ENCODE measurements around the gene MYOC. TPM values are rescaled to one million over a fixed set of nuclear protein-coding genes. Genes with fewer than 3 reads are reported as not detected.
A peak's percentile ranks its signal among the peaks of the same experiment; 100 is the strongest.
"Not testable (repeated sequence)": the region's sequence is repeated elsewhere in the genome, so short reads cannot be mapped to it uniquely, and the experiment has no call there.

The MYOC gene
- 10 to 100 TPM in 1 of 4 donors, 1 to 10 TPM in 1, under 1 TPM in 2; 0.31 to 19.1 (median 3.6) TPM for total RNA-seq

GRCh38 chr1:171652234-171652822 is at the start of gene MYOC:
Gene MYOC, minus strand, starts transcription at chr1:171652688. Its CDS starts 77 bp downstream, at chr1:171652611.
- intact Hi-C loops (cut with DNase I): no loop called here
- Histone ChIP-seq H3K27ac (peak within 1 kb of the TSS in 3 of 4 donors; percentile 66 to 85 (median 83)), H3K36me3 (no peaks in the 10 kb centered on the region), H3K4me1 (peaks cover 0 to 32% (median 15%) of the 10 kb centered on the region in 3 donors), H3K9me3 (no peaks in the 10 kb centered on the region), H3K4me3 (no peak within 1 kb of the TSS), H3K27me3 (no peaks in the 10 kb centered on the region)
- DNase-seq: no peak
- no peak for TF ChIP-seq POLR2A (IDR thresholded peaks at IDR 0.05)
- no peak for TF ChIP-seq CTCF (IDR thresholded peaks at IDR 0.05)
- 44 to 77% methylated on average over 2 to 4 of the region's 8 CpGs for WGBS, 2 donors

DNA sequence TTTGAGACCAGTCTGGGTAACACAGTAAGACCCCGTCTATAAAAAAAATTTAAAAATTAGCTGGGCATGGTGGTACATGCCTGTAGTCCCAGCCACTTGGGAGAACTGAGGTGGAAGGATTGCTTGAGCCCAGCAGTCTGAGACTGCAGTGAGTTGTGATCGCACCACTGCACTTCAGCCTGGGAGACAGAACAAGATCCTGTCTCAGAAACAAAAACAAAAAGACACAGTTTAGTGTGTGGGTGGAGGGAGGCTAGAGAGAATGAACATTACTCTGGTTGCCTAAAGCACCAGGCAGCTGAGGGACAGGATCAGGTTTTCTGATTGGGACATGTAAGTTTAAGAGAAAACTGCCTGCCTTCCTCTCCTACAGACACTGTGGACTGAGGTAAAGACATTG is 47.0 kb upstream of the MYOC start:
- no peaks in the 10 kb centered on the region for H3K27me3 ChIP-seq
- TF ChIP-seq POLR2A (IDR thresholded peaks at IDR 0.05) (no peak), CTCF (IDR thresholded peaks at IDR 0.05) (no peak)
- no peak for DNase-seq
- H3K9me3 ChIP-seq: no peaks in the 10 kb centered on the region
- WGBS, 2 donors: 84 to 89% methylated on average over 2 of the region's 2 CpGs
- H3K27ac ChIP-seq: no peak overlapping the region
- H3K4me3 ChIP-seq: no peak overlapping the region
- H3K4me1 ChIP-seq: no peaks in the 10 kb centered on the region
- H3K36me3 ChIP-seq: peaks cover 0 to 35% (median 0%) of the 10 kb centered on the region in 3 donors
- intact Hi-C loops (cut with DNase I): no loop called here

DNA sequence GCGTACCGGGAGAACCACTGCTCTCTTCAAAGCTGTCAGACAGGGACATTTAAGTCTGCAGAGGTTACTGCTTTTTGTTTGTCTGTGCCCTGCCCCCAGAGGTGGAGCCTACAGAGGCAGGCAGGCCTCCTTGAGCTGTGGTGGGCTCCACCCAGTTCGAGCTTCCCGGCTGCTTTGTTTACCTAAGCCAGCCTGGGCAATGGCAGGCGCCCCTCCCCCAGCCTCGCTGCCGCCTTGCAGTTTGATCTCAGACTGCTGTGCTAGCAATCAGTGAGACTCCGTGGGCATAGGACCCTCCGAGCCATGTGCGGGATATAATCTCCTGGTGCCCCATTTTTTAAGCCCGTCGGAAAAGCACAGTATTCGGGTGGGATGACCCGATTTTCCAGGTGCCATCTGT is 43.3 kb upstream of the MYOC start:
- H3K27me3 ChIP-seq; H3K27ac ChIP-seq; H3K9me3 ChIP-seq; H3K4me1 ChIP-seq; DNase-seq; intact Hi-C loops (cut with DNase I); H3K4me3 ChIP-seq; H3K36me3 ChIP-seq: not testable (repeated sequence)
- WGBS, 2 donors: 84% methylated on average over 6 of the region's 14 CpGs; no CpG with 5 or more reads in 1 of the 2 donors

DNA sequence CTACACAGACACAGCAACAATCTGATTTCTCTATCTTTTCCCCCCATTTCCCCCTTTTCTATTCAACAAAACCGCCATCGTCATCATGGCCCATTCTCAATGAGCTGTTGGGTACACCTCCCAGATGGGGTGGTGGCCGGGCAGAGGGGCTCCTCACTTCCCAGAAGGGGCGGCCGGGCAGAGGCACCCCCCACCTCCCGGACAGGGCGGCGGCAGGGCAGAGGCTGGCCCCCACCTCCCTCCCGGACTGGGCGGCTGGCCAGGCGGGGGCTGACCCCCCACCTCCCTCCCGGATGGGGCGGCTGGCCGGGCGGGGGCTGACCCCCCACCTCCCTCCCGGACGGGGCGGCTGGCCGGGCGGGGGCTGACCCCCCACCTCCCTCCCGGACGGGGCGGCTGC is 41.1 kb upstream of the MYOC start:
- H3K36me3 ChIP-seq; H3K4me1 ChIP-seq; H3K27me3 ChIP-seq; DNase-seq; H3K4me3 ChIP-seq; H3K27ac ChIP-seq; H3K9me3 ChIP-seq; intact Hi-C loops (cut with DNase I): not testable (repeated sequence)
- WGBS, 2 donors: no CpG with 5 or more reads among the region's 23 CpGs

DNA sequence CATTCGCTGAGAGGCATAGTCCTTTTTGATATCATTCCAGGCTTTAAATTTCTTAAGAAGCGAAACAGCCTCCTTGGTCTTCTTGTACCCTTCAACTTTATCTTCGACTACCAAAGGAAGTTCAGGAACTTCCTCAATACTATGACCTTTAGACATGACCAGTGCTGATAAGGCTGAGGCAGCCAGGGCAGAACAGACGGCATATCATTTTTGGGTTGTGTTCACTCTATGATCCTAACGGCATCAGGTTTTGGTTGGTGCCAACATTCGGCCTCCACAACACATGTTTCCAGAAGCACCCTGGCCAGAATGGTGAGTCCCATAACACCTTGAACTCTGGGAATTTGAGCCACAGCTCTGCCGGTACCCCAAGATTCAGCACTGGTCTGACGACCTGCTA is 31.4 kb upstream of the MYOC start:
- WGBS, 2 donors: 76 to 82% methylated on average over 8 of the region's 8 CpGs
- no peak for TF ChIP-seq POLR2A (IDR thresholded peaks at IDR 0.05)
- no peak overlapping the region for H3K27ac ChIP-seq
- H3K9me3 ChIP-seq: no peaks in the 10 kb centered on the region
- no peaks in the 10 kb centered on the region for H3K4me1 ChIP-seq
- no peak overlapping the region for H3K4me3 ChIP-seq
- no peaks in the 10 kb centered on the region for H3K27me3 ChIP-seq
- no peak for DNase-seq
- no peaks in the 10 kb centered on the region for H3K36me3 ChIP-seq
- intact Hi-C loops (cut with DNase I): no loop called here

- 83 to 87% methylated on average over 3 of the region's 3 CpGs for WGBS, 2 donors
- H3K27me3 ChIP-seq: no peaks in the 10 kb centered on the region
- intact Hi-C loops (cut with DNase I): no loop called here
- no peaks in the 10 kb centered on the region for H3K4me1 ChIP-seq
- no peaks in the 10 kb centered on the region for H3K9me3 ChIP-seq
- DNase-seq: no peak
- no peaks in the 10 kb centered on the region for H3K36me3 ChIP-seq
- no peak overlapping the region for H3K4me3 ChIP-seq
- TF ChIP-seq POLR2A (IDR thresholded peaks at IDR 0.05): no peak
- no peak for TF ChIP-seq CTCF (IDR thresholded peaks at IDR 0.05)
- no peak overlapping the region for H3K27ac ChIP-seq
Measured at GRCh38 chr1:171680339-171680738, 27.9 kb upstream of the MYOC start.

GRCh38 chr1:171676823-171677222 is 24.3 kb upstream of the MYOC start:
- H3K27me3 ChIP-seq: no peaks in the 10 kb centered on the region
- TF ChIP-seq CTCF (IDR thresholded peaks at IDR 0.05) (no peak), POLR2A (IDR thresholded peaks at IDR 0.05) (no peak)
- intact Hi-C loops (cut with DNase I): no loop called here
- no peak overlapping the region for H3K27ac ChIP-seq
- H3K36me3 ChIP-seq: no peaks in the 10 kb centered on the region
- 96 to 98% methylated on average over 2 of the region's 2 CpGs for WGBS, 2 donors
- H3K9me3 ChIP-seq: no peaks in the 10 kb centered on the region
- DNase-seq: no peak
- H3K4me1 ChIP-seq: peaks cover 0 to 3% (median 0%) of the 10 kb centered on the region in 3 donors
- H3K4me3 ChIP-seq: no peak overlapping the region

Measured in esophagus squamous epithelium (tissue), 5 donors.